Fibroblast of gingiva (primary cell): ENCODE data around the gene SPIN1.

Experiments
- DNase-seq: peaks from one replicate; pipeline ENCODE4 v3.0.0-alpha.2; 2011; ENCODE audit warnings: low read depth

Gene SPIN1

GRCh38 chr9:88388886-88389605, 802 bp downstream of the SPIN1 start:
- peak; percentile 65 for DNase-seq

- DNase-seq, result peak; percentile 68
These were observed 2.2 kb downstream of the SPIN1 start for GRCh38 chr9:88390371-88390990.

- no peak for DNase-seq
These were observed 3.0 kb downstream of the SPIN1 start for GRCh38 chr9:88391236-88391635.

GRCh38 chr9:88391921-88392320, 3.7 kb downstream of the SPIN1 start:
- DNase-seq, result no peak

- DNase-seq, result no peak
These were observed 4.3 kb downstream of the SPIN1 start for GRCh38 chr9:88392549-88392948.

- DNase-seq, result no peak
These were observed 8.8 kb downstream of the SPIN1 start for GRCh38 chr9:88396836-88397577.

GRCh38 chr9:88398016-88398415, 9.8 kb downstream of the SPIN1 start:
- DNase-seq, result no peak

GRCh38 chr9:88399966-88400365, 11.7 kb downstream of the SPIN1 start:
- DNase-seq, result peak; percentile 52

GRCh38 chr9:88403340-88403739, 15.1 kb downstream of the SPIN1 start:
- DNase-seq, result no peak

- no peak for DNase-seq
These were observed 17.8 kb downstream of the SPIN1 start for GRCh38 chr9:88406051-88406450.

- no peak for DNase-seq
These were observed 23.2 kb downstream of the SPIN1 start for GRCh38 chr9:88411471-88411870.

- DNase-seq, result no peak
These were observed 26.1 kb downstream of the SPIN1 start for GRCh38 chr9:88414298-88414697.

GRCh38 chr9:88418025-88418424, 29.8 kb downstream of the SPIN1 start:
- no peak for DNase-seq

GRCh38 chr9:88418715-88419540, 30.7 kb downstream of the SPIN1 start:
- DNase-seq, result no peak

GRCh38 chr9:88420227-88420626, 32.0 kb downstream of the SPIN1 start:
- peak; percentile 60 for DNase-seq

- no peak for DNase-seq
These were observed 33.1 kb downstream of the SPIN1 start for GRCh38 chr9:88421348-88421747.

GRCh38 chr9:88425538-88425950, 37.3 kb downstream of the SPIN1 start:
- DNase-seq, result peak; percentile 24

- DNase-seq, result no peak
These were observed 38.4 kb downstream of the SPIN1 start for GRCh38 chr9:88426651-88427050.

- DNase-seq, result no peak
These were observed 41.6 kb downstream of the SPIN1 start for GRCh38 chr9:88429595-88430430.

- DNase-seq, result no peak
These were observed 45.5 kb downstream of the SPIN1 start for GRCh38 chr9:88433583-88434255.

GRCh38 chr9:88435336-88435735, 47.1 kb downstream of the SPIN1 start:
- DNase-seq, result no peak
